ENCODE results near the gene OR10K1.

GRCh38 chr1:158493054-158493453 lies 31.4 kb downstream of the OR10K1 start:
- no peak for TF ChIP-seq CTCF (IDR thresholded peaks at IDR 0.05)
- TF ChIP-seq POLR2A (IDR thresholded peaks at IDR 0.05), result no peak

Measured in heart left ventricle (tissue), 13 donors.